HEK293T (cell line): ENCODE results near the gene FAM83D.

Source experiments
- BHLHE40 ChIP-seq: fragments of 450-650 bp; IDR thresholded peaks from 2 replicates; pipeline ENCODE4 v1.6.1; 2016; ENCODE audit warnings: mild to moderate bottlenecking, moderate library complexity, borderline replicate concordance
- ELF4 ChIP-seq: fragments of 450-650 bp; IDR thresholded peaks from 2 replicates; pipeline ENCODE4 v1.6.1; 2017; ENCODE audit warnings: antibody characterized with exemption
- FOXA1 ChIP-seq: fragments of 450-650 bp; IDR thresholded peaks from 2 replicates; pipeline ENCODE4 v1.6.1; 2016; ENCODE audit warnings: mild to moderate bottlenecking
- FOXK2 ChIP-seq: fragments of 450-650 bp; IDR thresholded peaks from 2 replicates; pipeline ENCODE4 v1.6.1; 2016; ENCODE audit warnings: mild to moderate bottlenecking
- FOXM1 ChIP-seq: fragments of 450-650 bp; IDR thresholded peaks from 2 replicates; pipeline ENCODE4 v1.6.1; 2017; ENCODE audit warnings: mild to moderate bottlenecking, borderline replicate concordance
- L3MBTL2 ChIP-seq: fragments of 450-650 bp; conservative IDR thresholded peaks from 2 replicates; pipeline ENCODE4 v1.6.1; 2016; ENCODE audit warnings: mild to moderate bottlenecking
- PKNOX1 ChIP-seq: fragments of 450-650 bp; IDR thresholded peaks from 2 replicates; pipeline ENCODE4 v1.6.1; 2016
- SP1 ChIP-seq: fragments of 450-650 bp; IDR thresholded peaks from 2 replicates; pipeline ENCODE4 v1.6.1; 2017
- SUZ12 ChIP-seq: fragments of 450-650 bp; IDR thresholded peaks from 2 replicates; pipeline ENCODE4 v1.6.1; 2016; ENCODE audit warnings: mild to moderate bottlenecking
- TARDBP ChIP-seq: fragments of 450-650 bp; IDR thresholded peaks from 2 replicates; pipeline ENCODE4 v1.6.1; 2016
- ZNF384 ChIP-seq: fragments of 450-650 bp; IDR thresholded peaks from 2 replicates; pipeline ENCODE4 v1.6.1; 2016

GRCh38 chr20:38999965-39000910, 74.0 kb downstream of the FAM83D start:
- TF ChIP-seq TARDBP, result no peak
- TF ChIP-seq FOXM1, result no peak
- no peak for TF ChIP-seq ELF4
- no peak for TF ChIP-seq PKNOX1
- no peak for TF ChIP-seq SUZ12
- no peak for TF ChIP-seq SP1
- TF ChIP-seq BHLHE40, result no peak
- no peak for TF ChIP-seq ZNF384
- no peak for TF ChIP-seq FOXA1
- TF ChIP-seq L3MBTL2, result no peak
- TF ChIP-seq FOXK2, result no peak
